ENCODE measurements around the gene MBD4.
"Not testable (repeated sequence)": the region's sequence is repeated elsewhere in the genome, so short reads cannot be mapped to it uniquely, and the experiment has no call there.

Gene MBD4

DNA sequence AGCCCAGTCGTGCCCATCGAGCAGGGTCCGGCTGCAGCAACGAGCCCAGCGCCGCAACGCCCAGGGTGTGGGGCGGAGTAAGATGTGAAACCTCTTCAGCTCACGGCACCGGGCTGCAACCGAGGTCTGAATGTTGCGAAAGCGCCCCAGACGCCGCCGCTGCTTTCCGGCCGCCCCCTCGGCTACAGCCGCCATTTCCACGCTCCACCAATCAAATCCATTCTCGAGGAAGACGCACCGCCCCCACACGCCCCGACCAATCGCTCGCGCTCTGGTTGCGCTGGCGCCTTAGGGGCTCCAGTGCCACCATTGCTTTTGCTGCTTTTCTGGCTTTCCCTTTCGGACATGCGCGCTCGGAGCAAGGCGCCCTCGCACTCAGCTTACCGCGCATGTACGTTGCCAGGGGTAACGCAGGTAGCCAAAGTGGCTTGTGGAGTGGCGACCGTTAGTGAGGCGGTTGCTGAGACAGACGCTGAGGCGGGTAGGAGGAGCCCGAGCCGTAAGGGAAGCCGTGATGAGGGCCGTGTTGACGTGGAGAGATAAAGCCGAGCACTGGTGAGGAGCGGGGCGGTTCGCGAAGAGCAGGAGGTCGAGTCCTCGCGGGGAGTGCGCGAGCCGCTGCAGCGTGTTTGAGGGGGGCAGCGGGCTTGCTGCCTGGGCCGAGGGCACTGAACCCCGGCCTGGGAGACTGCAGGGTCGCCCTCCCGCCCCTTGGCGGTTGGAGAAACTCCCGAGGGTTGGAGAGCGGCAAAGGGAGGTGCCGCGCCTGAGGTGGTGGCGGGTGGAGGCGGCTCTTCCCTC is at the start of gene MBD4, which contains the start of gene IFT122:
TSS of gene MBD4 (minus strand) at position 132 of the 801 bp plus-strand sequence. CDS start at position 17, 115 bp downstream.
TSS of gene IFT122 (plus strand) at position 408 of the 801 bp plus-strand sequence. CDS start at position 515, 107 bp downstream.
- peak; percentile 99 for DNase-seq

DNA sequence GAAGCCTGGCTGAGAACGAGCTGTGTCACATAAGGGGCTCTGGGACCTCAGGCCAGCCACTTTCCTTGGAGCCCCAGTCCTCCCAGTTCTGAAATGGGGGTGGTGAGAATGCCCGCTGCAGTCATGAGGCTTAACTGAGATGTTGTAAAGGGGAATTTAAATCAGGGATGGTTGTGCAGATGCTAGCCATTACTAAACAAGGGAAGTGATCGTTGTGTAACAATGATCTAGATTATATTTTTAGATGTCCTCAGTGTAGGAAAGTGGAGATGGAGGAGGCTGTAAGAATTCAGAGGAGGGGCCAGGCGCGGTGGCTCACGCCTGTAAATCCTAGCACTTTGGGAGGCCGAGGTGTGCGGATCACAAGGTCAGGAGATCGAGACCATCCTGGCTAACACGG is 49.5 kb upstream of the MBD4 start:
- DNase-seq: not testable (repeated sequence)

DNA sequence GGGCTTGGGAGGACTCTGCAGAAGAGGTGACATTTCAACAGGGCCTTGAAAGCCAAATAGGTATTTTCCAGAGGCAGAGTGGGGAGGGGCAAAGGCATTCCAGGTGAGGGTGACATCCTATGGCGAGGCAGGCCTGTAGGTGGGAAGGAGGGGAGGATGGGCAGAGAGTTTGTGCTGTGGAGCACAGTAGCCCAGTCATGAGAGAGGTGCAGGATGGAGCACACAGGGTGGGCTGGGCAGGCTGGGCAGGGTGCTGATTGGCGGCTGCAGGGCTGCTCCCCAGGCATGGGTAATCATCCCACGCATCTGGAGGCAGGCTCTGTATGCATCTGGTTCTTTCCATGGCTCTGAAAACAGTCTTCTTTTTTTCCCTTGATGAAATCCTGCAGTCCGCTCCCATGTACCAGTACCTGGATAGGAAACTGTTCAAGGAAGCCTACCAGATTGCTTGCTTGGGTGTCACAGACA is 48.2 kb upstream of the MBD4 start:
- not testable (repeated sequence) for DNase-seq

DNA sequence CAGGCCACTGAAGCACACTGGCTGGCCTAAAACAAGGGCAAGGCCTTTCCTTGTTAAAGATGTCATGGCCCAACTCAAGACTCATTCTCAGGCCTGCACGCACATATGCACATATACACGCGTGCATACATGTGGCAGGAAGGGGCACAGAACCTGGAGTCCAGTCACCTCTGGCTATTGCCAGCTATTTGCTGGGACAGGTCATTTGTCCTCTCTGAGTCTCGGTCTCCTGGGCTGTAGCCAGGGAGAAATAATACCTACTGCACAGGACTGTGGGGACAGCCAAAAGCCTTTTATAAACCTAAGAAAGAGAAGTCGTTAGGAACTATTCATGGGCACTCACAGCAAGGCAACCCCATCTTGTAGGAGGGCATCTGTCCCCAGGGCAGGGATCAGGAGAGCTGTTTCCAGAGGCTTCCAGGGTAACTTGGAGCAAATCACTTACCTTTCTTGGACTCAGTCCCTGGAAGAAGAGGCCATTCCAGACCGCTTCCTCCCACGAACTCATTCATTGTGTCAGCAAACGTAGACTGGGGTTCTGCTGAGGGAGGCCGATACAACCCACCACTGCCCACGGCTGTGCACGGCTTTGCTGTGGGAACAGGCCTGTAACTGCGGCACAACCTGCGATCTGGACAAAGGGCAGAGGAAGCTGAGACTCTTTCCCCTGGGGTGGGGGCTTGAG is 47.6 kb upstream of the MBD4 start:
- DNase-seq: no peak

DNA sequence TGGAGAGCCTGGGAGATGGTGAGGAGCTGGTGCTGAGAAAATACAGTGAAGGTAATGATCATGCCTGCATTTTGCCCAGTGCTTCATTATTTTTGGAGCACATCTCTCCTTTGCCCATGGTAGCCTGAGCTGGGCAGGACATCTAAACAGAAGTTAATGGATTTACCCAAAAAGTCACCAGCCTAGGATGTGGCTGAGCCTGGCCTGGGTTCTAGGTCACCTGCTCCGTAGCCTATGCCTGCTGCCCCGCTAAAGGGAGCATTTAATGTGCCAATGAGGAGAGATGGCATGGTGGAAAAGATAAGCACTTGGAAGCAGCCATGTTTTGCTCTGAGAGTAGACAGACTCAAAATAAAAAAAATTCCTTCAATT is 46.9 kb upstream of the MBD4 start:
- DNase-seq: no peak

DNA sequence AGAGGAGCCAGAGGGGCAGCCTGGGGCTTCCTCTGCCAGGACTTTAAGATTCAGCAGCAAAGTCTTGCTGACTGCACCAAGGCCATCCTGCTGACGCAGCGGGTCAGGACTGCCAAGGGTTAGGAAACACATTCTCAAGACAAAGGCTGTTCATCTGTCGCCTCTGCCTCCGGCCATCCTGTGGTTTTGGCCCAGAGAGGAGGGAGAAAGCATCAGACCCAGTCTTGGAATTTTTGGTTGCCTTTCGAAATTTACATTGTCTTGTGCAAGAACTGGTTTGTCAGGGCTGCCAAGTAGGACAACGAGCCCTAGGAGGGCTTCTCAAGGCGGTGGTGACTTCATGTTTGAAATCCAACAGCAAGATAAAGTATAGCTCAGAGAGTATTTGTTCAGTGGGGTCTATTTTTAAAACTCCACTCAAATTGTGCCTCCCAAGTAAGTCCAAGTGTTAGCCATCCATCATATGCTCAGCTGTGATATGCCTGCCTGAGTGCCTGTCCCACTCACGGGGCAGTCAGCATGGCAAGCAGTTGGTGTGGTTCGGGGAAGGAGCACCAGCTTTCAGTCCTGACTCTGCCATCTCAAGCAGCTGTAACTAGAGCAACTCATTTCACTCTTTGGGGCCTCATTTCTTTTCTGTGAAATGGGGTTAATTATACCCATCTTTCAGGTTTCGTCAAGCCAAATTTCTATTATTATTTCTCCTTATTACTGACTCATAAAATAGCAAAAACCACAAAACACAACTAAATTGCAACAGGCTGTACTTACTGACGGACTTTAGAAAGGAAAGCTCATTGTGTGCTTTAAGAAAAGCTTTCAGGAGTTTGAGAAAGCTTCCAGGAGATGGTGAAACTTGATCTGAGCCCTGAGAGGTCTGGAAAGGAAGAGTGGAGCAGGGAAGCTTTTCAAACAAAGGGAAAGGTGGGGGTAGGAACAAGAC is 46.2 kb upstream of the MBD4 start:
- peak; percentile 72 for DNase-seq

DNA sequence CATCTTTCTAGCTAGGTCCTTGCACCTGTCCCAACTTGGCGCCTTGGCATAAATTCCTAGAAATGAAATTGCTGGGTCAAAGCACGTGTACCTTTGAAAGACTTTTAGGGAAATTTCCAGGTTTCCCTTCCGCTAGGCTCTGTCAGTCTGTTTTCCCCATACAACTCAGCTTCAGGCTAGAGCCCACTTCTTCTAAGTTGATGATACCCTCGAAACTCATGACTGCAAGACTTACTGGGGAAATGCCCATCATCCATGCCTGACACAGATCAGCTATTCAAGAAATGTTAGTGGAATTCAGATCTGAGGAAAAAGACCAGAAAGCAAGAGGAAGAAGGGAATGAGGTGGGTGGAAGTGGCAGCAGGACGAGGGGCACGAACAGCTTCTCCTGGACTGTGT is 45.4 kb upstream of the MBD4 start:
- DNase-seq: not testable (repeated sequence)

- DNase-seq: no peak
Measured at GRCh38 chr3:129483870-129484269, 44.1 kb upstream of the MBD4 start.

GRCh38 chr3:129482721-129483120 is 43.0 kb upstream of the MBD4 start:
- no peak for DNase-seq

DNA sequence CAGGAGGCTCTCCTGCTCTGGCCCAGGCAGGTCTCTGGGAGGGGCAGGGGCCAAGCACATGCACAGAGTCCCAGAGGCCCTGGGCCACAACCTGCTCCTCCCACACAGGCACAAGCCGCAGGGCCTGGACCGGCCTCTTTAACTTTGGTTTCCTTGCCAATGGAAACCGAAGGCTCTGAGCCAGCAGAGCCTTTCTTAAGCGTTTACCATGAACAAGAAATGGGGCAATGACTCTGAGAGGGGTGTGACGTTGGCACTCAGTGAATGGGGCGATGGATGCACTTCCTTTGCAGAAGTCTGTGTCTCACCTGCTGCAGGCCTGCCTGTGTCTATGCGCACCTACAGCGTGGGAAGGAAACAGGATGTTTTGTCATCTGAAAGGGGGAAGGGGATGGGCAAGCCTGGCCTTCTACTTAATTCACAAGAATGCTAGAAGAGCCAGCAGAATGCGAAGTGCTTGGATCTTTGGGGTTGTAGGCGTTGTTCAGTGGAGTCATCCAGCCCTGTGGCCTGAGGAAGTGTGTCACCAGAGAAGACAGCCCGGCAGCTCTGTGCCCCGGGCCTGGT is 42.1 kb upstream of the MBD4 start:
- peak; percentile 76 for DNase-seq

- DNase-seq: peak; percentile 65
Measured at GRCh38 chr3:129481225-129481765, 41.5 kb upstream of the MBD4 start.

DNA sequence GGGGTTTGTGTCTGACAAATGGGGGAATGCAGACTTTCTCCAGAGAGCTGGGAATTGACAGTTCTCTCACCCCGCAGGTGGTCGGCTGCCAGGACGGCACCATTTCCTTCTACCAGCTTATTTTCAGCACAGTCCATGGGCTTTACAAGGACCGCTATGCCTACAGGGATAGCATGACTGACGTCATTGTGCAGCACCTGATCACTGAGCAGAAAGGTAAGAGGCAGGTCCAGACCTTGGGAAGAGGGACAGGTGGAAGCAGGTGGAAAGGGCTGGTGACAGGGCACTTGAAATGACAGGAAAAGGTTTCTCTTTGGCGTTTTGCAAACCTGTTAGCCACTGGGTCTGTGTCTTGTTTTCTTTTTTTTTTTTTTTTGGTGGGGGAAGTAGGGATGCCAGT is 36.8 kb upstream of the MBD4 start:
- no peak for DNase-seq

DNA sequence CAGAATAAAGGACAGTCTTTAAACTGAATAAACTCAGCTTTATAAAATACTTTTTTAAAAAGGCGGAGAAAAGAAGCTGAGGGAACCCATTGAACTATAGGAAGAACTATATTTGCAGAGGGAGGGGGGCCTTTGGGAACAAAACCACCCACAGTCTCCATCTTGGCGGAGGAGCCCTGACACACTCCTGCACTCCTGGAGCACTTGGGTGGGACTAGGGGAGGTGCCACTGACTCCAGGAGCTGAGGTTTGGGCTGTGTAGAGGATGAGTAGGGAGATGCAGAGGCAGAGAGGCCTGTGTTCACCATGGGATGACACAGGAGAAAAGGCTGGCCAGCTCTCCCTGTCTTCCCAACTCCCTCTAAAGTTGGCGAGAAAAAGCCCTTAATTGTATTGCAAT is 36.1 kb upstream of the MBD4 start:
- DNase-seq: no peak

- no peak for DNase-seq
Measured at GRCh38 chr3:129474984-129475804, 35.4 kb upstream of the MBD4 start.

DNA sequence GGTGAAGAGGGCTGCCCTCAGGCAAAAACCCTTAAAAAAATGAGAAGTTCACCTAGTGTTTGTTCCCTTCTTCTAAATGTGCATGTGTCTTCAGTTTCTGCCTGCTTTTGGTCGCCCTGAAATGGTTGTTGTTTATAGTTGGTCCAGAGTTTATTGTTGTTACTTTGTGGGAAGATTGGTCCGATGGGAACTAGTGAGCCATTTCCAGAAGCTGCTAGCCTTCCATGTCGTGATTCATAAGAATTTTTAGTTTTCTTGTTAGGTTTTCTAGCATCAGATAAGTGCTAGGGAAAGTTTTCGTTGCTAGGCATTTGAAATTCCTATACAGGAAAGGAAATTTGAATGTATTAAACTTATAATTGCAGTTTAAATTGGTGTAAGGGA is 34.0 kb upstream of the MBD4 start:
- DNase-seq: no peak

- DNase-seq: no peak
Measured at GRCh38 chr3:129473067-129473768, 33.5 kb upstream of the MBD4 start.

GRCh38 chr3:129470861-129471260 is 31.1 kb upstream of the MBD4 start:
- no peak for DNase-seq

DNA sequence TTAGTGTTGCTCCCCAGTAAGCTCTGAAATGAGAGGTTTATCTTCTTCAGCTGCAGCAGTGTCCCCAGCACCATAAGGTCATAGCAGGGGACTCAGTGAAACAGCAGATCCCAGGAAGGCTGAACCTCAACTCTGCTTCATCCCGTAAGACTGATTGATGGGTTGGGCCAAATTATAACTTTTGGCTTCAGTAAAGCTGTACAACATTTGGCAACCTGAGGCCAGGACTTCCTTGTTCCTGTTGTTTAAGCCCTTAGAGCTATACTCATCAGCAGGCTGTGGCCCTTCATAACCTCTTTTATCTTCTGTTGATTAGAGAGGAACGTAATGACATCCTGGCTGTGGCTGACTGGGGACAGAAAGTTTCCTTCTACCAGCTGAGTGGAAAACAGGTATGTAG is 29.3 kb upstream of the MBD4 start:
- no peak for DNase-seq

DNA sequence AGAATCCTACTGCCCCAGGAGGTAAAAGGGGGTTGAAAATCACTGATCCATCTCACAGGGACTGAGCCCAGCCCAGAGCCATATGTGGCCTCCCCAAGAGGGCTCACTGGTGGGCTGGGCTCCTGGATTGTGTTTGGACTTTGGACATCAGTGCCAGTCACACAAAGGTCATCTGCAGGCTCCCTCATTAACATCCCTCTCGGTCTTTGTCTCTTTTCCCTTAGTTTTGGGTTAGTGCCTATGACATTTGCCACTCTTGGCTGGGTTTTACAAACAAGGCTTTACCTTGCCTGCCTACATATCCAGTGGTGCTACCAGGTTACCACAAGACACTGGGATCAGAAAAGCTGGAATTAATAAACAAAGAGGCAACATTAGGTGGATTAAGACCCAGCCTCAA is 28.2 kb upstream of the MBD4 start:
- DNase-seq: no peak

DNA sequence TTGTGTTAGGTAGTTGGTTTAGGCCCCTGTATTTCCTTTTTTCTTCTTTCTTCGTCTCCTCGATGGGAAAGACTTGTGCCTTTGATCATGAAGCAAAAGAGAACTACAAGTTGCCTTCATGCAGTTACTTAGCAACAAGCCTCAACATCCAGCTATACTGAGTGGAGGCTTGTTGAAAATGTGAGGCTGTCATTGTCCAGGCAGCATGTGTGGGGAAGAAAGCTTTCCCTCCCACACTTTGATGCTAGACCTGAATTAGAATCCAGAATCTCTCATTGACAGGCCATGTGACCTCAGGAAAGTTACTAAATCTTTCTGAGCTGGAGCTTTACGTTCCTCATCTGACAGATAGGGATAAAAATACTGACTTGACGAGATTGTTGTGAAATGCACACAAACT is 24.0 kb upstream of the MBD4 start:
- no peak for DNase-seq

DNA sequence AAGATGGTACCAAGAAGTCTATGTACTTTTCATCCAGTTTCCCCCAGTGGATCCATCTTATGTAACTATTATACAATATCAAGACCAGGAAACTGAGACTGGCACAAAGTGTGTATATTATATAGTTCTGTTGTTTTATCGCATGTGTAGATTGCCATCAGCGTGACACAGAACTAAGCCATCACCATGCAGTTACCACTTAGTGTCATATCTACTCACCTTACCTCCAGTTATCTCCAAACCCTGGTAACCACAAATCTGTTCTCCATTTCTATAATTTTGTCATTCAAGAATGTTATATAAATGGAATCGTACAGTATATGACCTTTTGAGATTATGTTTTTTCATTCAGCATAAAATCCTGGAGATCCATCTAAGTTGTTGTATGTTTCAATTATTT is 23.3 kb upstream of the MBD4 start:
- DNase-seq: no peak

Data from femur (tissue), 1 donor.